ENCODE results near the gene CCDC28B.

Gene CCDC28B

GRCh38 chr1:32194984-32195383 lies 5.4 kb upstream of the CCDC28B start:
- DNase-seq (no peak), ATAC-seq (no peak)

- DNase-seq: no peak
- ATAC-seq: no peak
These were observed 4.9 kb upstream of the CCDC28B start for GRCh38 chr1:32195531-32195930.

DNA sequence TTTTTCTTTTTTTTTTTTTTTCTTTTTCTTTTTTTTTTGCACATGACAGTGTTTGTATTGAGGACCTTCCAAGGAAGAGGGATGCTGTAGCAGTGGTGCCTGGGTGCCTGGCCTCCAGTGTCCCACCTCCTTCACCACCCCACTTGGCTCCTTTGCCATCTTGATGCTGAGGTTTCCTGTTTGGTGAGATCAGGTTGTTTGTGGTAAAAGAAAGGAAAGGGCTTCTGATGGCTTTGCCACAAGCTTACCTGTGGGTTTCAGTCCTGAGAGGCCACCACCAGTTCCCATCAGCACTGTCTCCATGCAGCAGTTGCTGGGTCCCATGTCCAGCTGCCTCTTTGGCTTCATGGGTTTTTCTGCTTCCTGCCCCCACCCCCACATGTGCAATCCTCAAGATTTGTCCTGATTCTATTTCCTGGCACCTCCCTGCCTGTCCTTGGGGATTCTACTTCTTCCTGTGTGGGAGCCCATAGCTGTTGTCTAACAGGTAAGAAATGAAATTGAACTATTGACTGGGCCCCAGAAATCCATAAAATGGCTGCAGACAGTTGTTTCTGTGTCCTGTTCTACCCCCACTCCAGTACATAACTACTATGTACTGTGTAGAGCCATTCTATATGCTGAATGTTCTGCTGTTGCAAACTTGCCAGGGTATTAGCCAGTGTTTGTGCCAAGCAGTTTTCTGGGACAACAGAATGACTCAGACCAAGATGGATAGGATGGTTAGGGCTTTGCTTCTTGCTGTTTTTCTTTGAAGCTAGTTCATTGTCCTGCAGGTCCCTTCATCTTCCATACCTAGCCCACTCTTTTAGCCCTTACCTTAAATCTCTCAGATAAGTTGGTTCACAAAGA lies 4.2 kb upstream of the CCDC28B start:
- no peak for ATAC-seq
- DNase-seq: no peak

DNA sequence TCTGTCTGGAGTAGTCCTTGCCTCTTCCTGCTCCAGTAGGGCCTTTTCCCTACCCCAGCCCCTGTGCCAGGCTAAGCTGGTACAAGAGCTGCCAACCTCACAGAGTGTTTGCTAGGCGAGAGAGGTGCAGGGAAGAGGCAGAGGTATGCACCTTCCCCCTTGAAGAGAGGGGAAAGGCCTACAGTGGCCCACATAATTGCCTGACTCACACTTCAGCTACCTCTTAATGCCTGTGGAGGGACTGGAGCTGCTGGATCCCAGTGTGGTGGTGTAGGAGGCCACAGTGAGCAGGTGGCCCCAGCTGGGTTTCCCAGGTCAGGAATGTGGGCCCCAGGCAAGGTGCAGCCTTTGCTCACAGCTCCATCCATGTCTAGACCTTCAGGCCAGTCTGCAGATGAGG lies 3.3 kb upstream of the CCDC28B start:
- DNase-seq (no peak), ATAC-seq (no peak)

GRCh38 chr1:32197837-32198236 lies 2.6 kb upstream of the CCDC28B start:
- ATAC-seq: no peak
- DNase-seq: no peak

- no peak for DNase-seq
- ATAC-seq: no peak
These were observed 2.0 kb upstream of the CCDC28B start for GRCh38 chr1:32198237-32199042.

DNA sequence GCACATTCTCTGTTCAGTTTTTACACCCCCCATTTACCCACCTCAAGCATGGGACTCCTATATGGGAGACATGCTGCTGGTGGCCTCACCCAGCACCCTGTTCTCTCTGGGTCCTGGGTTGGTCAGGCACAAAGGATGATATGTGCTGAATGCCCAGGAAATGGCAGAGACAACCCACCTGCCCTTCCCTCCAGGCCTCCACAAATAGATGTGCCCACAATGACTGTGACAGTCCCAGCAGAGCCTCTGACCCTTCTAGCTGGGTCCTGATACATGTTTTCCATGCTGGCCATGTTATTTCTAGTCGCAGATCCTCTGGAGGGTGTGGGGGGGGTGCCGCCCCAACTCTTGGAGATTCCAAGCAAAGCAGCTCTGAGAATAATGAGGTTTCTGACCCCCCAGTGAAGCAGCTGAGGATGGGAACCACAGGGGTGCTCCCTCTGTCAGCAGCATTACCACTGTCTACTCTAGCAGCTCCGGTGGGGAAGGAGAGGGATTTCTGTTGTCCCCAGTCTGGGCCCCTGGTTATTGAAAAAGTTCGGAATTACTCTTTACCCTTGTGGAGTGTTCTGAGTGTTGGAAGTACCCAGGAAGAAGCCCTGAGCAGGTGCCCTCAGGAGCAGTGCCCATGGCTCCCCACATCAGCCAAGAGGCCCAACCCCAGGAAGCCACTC lies 1.2 kb upstream of the CCDC28B start:
- DNase-seq (no peak), ATAC-seq (no peak)

DNA sequence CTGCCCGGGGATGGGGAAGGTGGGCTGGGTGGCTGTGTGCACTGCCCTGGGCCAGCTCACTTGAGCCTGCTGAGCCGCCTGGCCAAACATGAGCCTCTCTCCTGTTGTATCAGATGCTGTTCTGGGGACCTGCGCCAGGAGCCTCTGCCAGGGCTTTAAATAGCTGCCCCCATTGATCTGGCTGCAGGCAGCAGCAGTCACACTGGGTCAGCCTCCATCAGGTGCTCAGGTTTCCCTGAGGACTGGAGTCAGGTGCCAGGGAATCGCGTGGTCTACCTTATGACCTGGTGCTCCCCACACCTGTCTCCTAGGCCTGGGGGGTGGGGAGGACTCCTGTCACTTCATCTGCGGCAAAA lies 700 bp upstream of the CCDC28B start:
- no peak for DNase-seq
- ATAC-seq: no peak

DNA sequence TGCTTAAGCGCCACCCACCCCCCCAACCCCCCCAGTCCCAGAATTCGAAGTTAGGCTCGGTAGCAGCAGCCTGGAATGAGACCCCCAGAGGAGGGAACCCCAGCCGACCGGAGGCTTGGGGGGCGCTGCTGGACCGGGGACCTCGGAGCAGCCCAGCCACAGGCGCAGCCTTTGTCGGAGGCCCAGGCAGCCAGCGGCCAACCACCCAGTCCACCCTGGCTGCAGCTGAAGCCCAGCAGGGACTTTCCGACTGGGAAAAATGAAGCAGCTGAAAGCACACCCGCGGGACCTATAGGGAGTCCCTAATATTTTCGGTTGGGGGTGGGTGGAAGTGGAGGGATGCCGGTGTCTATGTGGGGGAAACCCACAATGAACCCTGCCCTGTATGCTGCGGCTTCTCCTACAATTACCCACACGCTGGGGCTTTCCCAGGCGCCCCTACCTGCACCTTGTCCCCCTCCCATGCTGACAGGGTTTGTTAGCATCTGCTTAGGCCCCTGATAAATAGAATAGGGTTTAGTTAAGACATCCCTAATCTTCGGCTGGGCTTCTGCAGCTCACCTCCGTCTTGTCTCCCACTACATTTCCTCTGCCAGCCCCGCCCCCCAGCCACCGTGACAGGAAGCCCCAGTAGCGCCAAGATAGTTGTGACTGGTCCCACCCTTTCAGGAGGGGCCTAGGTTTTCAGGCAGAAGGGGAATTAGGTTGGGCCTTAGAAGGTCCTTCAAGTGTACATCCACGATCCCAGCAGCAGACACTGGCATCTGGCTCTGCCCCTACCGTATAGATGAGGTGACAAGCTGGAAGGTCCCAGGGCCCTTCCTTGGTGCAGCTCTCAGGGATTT lies 838 bp downstream of the CCDC28B start:
- ATAC-seq: peak; percentile 56

DNA sequence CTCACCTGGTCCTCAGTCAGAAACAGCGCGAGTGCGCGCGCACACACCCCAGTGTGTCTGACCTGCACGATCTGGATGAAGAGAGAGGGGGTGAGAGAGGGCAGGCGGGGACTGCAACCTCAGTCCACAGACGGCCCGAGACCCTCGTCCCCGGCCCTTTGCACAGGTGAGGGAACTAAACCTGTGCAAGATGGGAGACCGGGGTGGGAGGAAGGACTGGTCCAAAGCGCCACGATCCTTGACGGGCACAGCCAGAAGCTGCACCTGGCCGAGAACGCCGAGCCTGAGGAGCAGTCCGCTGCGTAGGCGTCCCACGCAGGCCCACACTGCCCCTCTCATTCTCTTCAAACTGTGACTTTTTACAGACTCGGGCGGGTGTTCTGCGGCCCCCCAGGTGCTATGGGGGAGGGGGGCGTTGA lies 4.6 kb downstream of the CCDC28B start:
- DNase-seq (no peak), ATAC-seq (no peak)

More for the DNA sequence above, 838 bp downstream of the CCDC28B start:
- peak; percentile 90 for DNase-seq

GRCh38 chr1:32205401-32206370 lies 5.3 kb downstream of the CCDC28B start, which contains the start of gene IQCC:
Gene IQCC (plus strand): TSS chr1:32205671. CDS start chr1:32205682, 11 bp downstream.
- DNase-seq (peak; percentile 90), ATAC-seq (peak; percentile 60)

DNA sequence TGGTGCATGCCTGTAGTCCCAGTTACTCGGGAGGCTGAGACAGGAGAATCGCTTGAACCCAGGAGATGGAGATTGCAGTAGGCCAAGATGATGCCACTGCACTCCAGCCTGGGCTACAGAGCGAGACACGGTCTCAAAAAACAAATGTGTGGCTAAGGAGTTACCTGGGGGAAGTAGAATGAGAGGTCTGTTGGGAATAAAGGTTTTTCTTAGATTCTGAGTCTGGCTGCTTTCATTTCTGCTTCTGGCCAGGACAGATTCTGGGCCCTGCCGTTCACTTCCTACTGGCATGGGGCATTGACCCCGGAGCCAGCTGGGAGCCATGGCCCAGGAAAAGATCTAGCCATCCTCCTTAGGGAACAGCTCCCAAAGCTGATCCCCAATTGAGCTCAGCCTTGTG lies 8.1 kb downstream of the CCDC28B start:
- DNase-seq: no peak
- no peak for ATAC-seq

DNA sequence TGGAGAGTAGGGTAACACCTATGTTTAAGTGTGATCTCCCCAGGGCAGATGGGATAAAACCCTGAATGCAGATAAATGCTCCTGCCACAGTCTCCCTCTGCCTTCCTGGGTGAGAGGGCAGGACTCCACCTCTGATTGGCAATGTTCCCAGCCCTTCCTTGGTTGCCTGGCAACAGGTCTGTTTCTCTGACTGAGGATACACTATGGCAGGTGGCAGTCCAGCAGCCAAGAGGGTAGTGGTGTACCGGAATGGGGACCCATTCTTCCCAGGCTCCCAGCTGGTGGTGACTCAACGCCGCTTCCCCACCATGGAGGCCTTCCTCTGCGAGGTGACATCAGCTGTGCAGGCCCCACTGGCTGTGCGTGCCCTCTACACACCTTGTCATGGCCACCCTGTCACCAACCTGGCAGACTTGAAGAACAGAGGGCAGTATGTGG lies 8.5 kb downstream of the CCDC28B start, which contains the start of gene DCDC2B:
Gene DCDC2B (plus strand): TSS at position 199 of the 438 bp plus-strand sequence. CDS start 5 bp downstream, at position 204.
- ATAC-seq: no peak
- DNase-seq: no peak

DNA sequence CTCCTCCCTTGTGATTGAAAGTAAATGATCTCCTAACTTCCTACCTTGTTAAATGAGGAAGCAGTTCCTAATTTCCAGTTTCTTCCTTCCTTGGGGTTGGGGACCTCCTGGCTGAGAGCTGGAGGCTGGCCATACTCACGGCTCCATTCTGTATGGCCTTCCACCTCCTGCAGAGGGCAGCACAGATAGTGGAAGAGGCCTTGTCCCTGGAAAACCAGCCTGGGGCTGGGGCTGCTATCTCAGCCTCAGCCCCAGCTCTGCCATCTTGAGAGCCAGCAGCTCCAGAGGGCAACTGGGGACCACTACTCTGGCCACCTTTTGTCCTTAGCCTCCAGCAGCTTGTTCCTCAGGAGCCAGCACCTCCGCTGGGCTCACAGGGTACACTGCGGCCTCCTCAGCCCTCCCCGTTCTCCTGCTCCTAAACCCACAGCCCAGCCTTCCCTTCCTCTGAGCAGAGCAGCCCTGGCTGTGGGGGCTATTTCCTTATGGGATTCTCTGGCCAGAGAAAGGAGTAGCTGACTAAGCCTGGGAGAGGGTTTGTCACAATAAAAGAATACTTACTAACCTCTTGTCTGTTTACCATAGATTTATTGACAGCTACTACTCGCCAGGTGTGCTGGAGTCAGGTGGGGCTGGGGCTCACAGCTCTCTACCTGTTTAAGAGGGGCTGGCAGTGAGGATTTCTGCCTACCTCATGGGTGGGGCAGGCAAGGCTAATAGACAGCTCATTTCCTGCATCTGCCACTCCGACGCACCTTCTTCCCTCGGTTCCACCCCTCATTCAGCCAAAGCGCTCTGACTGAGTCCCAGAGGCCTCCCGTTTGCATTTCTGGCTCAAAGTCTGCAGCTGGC lies 15.5 kb downstream of the CCDC28B start:
- ATAC-seq (peak; percentile 76), DNase-seq (peak; percentile 72)

DNA sequence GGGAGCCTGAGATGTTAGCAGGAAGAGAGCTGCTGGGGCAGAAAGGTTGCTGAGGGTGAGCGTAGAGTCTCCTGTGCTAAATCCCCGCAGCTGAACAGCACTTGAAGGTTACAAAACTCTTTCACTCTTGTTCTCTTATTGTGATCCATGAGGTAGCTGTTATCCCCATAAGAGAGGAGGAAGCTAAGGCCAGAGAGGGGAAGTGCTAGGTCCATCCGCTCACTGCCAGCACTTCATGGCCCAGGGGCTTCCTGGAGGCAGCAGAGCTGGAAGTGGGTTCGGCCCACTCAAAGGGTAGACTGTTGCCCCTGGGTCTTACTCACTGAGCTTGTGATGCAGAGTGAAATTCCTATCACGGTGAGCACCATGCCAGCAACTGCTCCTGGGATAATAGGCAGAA lies 16.2 kb downstream of the CCDC28B start:
- ATAC-seq (no peak), DNase-seq (no peak)

DNA sequence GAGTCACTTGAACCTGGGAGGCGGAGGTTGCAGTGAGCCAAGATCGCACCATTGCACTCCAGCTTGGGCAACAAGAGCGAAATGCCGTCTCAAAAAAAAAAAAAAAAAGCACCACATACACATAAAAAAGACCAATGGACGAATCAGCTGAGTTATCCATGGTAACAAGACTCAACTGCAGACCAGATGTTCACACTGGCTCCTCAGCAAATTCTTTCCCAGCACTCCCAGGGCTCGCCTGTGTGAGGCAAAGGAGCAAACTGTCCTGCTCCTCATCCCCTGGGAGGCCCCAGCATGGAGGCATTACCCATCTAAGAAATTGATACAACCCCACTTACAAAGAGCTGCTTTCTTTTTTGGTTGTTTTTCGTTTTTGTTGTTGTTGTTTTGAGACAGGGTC lies 18.6 kb downstream of the CCDC28B start:
- DNase-seq (no peak), ATAC-seq (no peak)

- DNase-seq (no peak), ATAC-seq (no peak)
These were observed 20.6 kb downstream of the CCDC28B start for GRCh38 chr1:32220746-32221580.

GRCh38 chr1:32221581-32221979 lies 21.2 kb downstream of the CCDC28B start:
- ATAC-seq (no peak), DNase-seq (no peak)

Measured in stimulated activated naive CD8-positive, alpha-beta T cell treated with anti-CD3 and anti-CD28 coated beads, Interleukin-15, Interleukin-2, amounts not matched to agents 100 U/mL and 50 U/mL, for 24 hours (primary cell).